GM19193 (cell line): ENCODE data around the gene STK33.

ENCODE experiments used
- POLR2A ChIP-seq: IDR thresholded peaks from 4 replicates; pipeline ENCODE4 v1.6.1; 2011; ENCODE audit not compliant: insufficient read depth, insufficient read length; ENCODE audit errors: extremely low read depth

STK33 gene

DNA sequence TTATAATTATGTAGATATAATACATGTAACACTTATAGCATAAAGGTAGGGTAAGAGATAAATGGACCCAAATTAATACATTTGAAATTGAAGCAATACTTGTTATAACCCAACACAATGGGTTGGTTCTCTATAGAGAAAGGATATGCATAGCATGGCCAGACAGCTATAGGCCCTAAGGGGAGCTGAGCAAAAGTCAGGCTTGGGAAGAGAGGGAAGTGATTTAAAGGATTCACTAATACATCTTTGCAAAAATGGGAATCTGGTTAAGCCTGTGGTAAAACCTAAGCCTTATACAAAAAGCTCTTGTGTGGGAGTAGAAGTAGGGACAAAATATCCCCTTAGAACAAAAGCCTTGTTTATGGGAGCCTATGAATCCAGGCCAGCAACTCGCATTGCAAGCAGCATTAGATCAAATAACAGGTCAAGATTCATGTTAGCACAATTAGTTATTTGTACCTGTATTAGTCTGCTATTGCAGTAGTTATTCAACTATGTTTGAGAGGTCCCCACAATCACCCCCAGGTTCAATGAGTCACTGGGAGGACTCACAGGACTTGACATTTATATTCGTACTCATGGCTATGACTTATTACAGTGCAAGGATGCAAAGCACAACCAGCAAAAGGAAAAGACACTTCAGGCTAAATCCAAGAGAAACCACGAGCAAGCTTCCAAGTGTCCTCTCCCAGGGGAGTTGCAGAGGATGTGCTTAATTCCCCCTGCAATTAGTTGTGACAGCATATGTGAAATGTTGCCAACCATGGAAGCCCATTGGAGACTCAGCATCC, 185.7 kb downstream of the STK33 start:
- TF ChIP-seq POLR2A: no peak

- no peak for TF ChIP-seq POLR2A
Observed at GRCh38 chr11:8403310-8403709, 190.7 kb downstream of the STK33 start.

- no peak for TF ChIP-seq POLR2A
Observed at GRCh38 chr11:8392886-8393285, 201.1 kb downstream of the STK33 start.

DNA sequence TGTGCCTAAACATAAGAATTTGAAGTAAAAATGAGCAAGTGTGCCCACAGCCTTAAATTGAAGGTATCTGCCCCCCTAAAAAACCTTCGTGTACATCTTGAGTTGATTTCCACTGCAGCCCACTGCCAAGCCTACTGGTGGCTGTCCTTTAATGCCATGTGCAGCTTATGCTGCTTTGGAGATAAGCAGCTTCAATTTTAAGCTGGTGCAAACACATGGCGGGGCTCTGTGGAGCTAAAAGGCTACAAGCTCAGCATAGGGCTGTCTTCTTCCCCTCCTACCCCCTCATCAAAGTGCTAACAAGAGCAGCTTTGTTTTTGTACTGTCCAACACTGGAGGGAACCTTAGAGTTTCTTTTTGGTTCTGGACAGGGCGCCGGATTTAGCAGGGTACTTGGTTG, 201.9 kb downstream of the STK33 start:
- TF ChIP-seq POLR2A: no peak

DNA sequence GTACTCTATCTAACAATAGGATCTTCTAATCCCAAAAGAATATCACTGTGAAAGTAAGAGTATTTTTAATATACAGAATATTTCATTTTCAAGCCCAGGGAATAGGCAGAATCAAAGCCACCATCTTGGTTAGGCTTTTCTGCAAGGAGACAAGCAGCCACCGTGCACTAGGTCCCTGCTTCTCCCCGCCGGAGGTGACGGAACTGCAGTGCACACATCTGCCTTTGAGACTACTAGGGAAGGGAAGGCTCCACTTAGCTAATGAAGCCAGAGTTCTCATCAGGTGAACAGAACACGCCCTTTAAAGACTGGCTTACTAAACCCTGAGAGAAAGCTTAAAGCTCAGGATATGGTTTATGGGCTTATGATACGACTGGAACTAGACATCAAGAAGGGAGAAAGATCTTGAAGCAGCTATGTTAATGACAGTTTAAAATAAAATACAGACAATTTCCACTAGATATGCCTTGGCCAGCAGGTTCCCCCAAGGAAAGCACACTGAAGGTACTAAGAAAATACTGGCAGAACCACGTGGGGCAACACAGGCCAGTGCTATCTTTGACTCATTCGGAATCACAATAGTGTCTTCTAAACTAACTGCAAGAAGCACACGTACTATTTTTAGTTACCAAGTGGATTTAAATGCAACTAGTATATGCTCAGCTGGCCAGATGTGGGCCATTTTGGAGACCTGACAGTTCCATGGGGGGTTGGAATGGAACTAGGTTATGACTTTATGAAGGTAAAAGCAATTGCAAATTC, 203.0 kb downstream of the STK33 start:
- no peak for TF ChIP-seq POLR2A

GRCh38 chr11:8389029-8389996, 204.7 kb downstream of the STK33 start:
- no peak for TF ChIP-seq POLR2A

GRCh38 chr11:8387693-8388092, 206.3 kb downstream of the STK33 start:
- no peak for TF ChIP-seq POLR2A

- TF ChIP-seq POLR2A: no peak
Observed at GRCh38 chr11:8387141-8387540, 206.9 kb downstream of the STK33 start.

DNA sequence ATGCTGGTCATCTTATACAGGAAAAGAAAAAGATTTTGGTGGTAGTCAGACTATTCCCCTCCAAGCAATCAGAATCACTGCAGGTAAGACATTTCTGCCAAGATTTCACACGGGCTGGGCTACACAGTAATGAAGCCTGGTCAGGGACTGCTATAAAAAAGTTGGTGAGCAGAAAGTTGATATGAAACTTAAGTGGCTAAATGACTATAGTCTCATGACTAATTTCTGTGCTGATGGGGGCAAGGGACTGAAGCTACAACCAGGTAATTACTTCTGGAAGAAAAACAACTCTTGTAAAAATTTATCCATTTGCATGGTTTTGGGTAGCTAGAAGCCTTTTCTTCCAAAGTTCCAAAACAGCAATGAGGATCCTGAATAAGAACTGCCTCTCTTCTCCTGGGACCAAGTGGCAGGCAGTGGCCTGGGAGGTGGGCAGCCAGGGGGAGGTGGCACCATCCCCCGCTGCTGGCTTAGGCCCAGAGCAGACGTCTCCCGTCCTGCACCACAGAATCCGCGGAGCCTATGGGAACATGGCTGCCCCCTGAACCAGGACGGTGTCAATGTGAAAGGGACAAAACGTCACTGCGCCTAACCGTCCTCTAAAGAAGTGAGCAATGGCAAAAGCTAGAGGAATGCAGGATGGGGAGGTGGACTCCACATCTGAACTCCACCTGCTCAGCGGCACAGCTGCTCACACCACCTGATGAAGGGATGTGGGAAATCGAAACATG, 207.7 kb downstream of the STK33 start:
- no peak for TF ChIP-seq POLR2A

GRCh38 chr11:8384199-8384821, 209.7 kb downstream of the STK33 start:
- TF ChIP-seq POLR2A: no peak

GRCh38 chr11:8383627-8384026, 210.4 kb downstream of the STK33 start:
- no peak for TF ChIP-seq POLR2A

- no peak for TF ChIP-seq POLR2A
Observed at GRCh38 chr11:8383227-8383626, 210.8 kb downstream of the STK33 start.

- TF ChIP-seq POLR2A: no peak
Observed at GRCh38 chr11:8382436-8383053, 211.5 kb downstream of the STK33 start.
